GM20000 (cell line): ENCODE data around the gene FDX1.
"Not testable (repeated sequence)": the region's sequence is repeated elsewhere in the genome, so short reads cannot be mapped to it uniquely, and the experiment has no call there.

ENCODE experiments used
- DNase-seq: peaks from one replicate; pipeline ENCODE4 v3.0.0; 2012; ENCODE audit warnings: low spot score
- CTCF ChIP-seq: IDR thresholded peaks from 2 replicates; pipeline ENCODE4 v1.5.1; 2012; ENCODE audit warnings: mild to moderate bottlenecking, control low read depth; ENCODE audit errors: extremely low read depth, missing control alignments

FDX1 gene

GRCh38 chr11:110409174-110409573 is 20.6 kb upstream of the FDX1 start:
- DNase-seq = no peak
- no peak for TF ChIP-seq CTCF

GRCh38 chr11:110410651-110411050 is 19.1 kb upstream of the FDX1 start:
- no peak for TF ChIP-seq CTCF
- DNase-seq = no peak

- no peak for TF ChIP-seq CTCF
- no peak for DNase-seq
Observed at GRCh38 chr11:110415081-110415480, 14.7 kb upstream of the FDX1 start.

GRCh38 chr11:110421658-110422057 is 8.1 kb upstream of the FDX1 start:
- DNase-seq = not testable (repeated sequence)

- DNase-seq = no peak
- no peak for TF ChIP-seq CTCF
Observed at GRCh38 chr11:110422306-110422905, 7.3 kb upstream of the FDX1 start.

- no peak for TF ChIP-seq CTCF
- DNase-seq = no peak
Observed at GRCh38 chr11:110424775-110425444, 4.8 kb upstream of the FDX1 start.

- no peak for DNase-seq
- TF ChIP-seq CTCF = no peak
Observed at GRCh38 chr11:110425751-110426545, 3.8 kb upstream of the FDX1 start.
